Lung (tissue), 12 donors: ENCODE data around the gene SCN4A. TPM values are rescaled to one million over a fixed set of nuclear protein-coding genes. Genes with fewer than 3 reads are reported as not detected.
"Not testable (repeated sequence)": the region's sequence is repeated elsewhere in the genome, so short reads cannot be mapped to it uniquely, and the experiment has no call there.

Source experiments
- ATAC-seq: fragments of 200-7000 bp; cut with Tn5 transposase; one replicate; pipeline ENCODE4 v1.9.1; 2020; ENCODE audit warnings: moderate number of reproducible peaks; ENCODE audit not compliant: insufficient read depth, low FRiP score
- DNase-seq, 3 donors: peaks; one replicate each; pipeline ENCODE4 v3.0.0-alpha.2; 2013 to 2017
- H3K27ac ChIP-seq, 2 donors: one replicate each; pipeline ENCODE4 v1.5.1; 2013; ENCODE audit warnings: mild to moderate bottlenecking in 2 of 2, moderate library complexity in 2 of 2, control low read depth in 1 of 2, inconsistent platforms in 1 of 2, low read depth in 1 of 2, low read length in 1 of 2
- H3K27me3 ChIP-seq, 3 donors: one replicate each; pipeline ENCODE4 v1.5.1; 2013; ENCODE audit warnings: low read length in 2 of 3; ENCODE audit not compliant: control insufficient read depth in 3 of 3, insufficient read depth in 3 of 3
- H3K36me3 ChIP-seq, 4 donors: one replicate each; pipeline ENCODE4 v1.5.1; 2013; ENCODE audit warnings: low read length in 4 of 4, mild to moderate bottlenecking in 1 of 4, moderate library complexity in 1 of 4; ENCODE audit not compliant: control insufficient read depth in 4 of 4, insufficient read depth in 4 of 4
- H3K4me1 ChIP-seq, 5 donors: one replicate each; pipeline ENCODE4 v1.5.1; 2013; ENCODE audit warnings: low read length in 5 of 5, mild to moderate bottlenecking in 2 of 5, moderate library complexity in 1 of 5; ENCODE audit not compliant: control insufficient read depth in 5 of 5, insufficient read depth in 5 of 5
- H3K4me3 ChIP-seq: one replicate; pipeline ENCODE4 v1.5.1; 2013; ENCODE audit warnings: mild to moderate bottlenecking, control low read depth, moderate library complexity
- H3K9ac ChIP-seq, 2 donors: one replicate each; pipeline ENCODE4 v1.5.1; 2013; ENCODE audit warnings: low read length in 2 of 2, control low read depth in 1 of 2; ENCODE audit not compliant: insufficient read depth in 1 of 2
- H3K9me3 ChIP-seq, 4 donors: one replicate each; pipeline ENCODE4 v1.5.1; 2013; ENCODE audit warnings: low read length in 3 of 4, mild to moderate bottlenecking in 1 of 4, moderate library complexity in 1 of 4; ENCODE audit not compliant: control insufficient read depth in 4 of 4, insufficient read depth in 3 of 4
- CTCF ChIP-seq: IDR thresholded peaks from 2 replicates; pipeline ENCODE4 v1.5.1; 2012; ENCODE audit warnings: mild to moderate bottlenecking; ENCODE audit errors: control extremely low read depth, extremely low read depth
- WGBS, 2 donors: extraction: QIAGEN DNeasy Blood & Tissue Kit; methylation state at CpG; one replicate each; pipeline ENCODE4 v1.1.7; 2013; 5-methylcytosine and 5-hydroxymethylcytosine counted together
- polyA plus RNA-seq, 2 donors: library from polyadenylated mRNA; stranded (reverse); fragments of 200-250 nt; gene quantifications; one replicate each; pipeline ENCODE4 v1.2.1, GENCODE V29; 2013
- total RNA-seq, 2 donors: library from RNA; depleted of rRNA in 1 of 2; stranded (reverse); fragments of >200 nt in 1 of 2; gene quantifications; one replicate each; pipeline ENCODE4 v1.2.1, GENCODE V29; 2014 to 2021
- donor health status: control.
- donor health status: control.
- donor health status: Bipolar disorder and iron deficiency.
- donor health status: healthy.
- donor health status: DM: yes; HTN: yes; CAD: no.

Gene SCN4A
- total and polyA plus RNA-seq, 4 donors: 0.11 to 0.49 (median 0.22) TPM

- ATAC-seq (no peak), DNase-seq (no peak)
- Histone ChIP-seq H3K27me3 (no peaks in the 10 kb centered on the region), H3K36me3 (no peaks in the 10 kb centered on the region), H3K9ac (no peak overlapping the region), H3K4me3 (no peak overlapping the region), H3K9me3 (no peaks in the 10 kb centered on the region), H3K27ac (no peak overlapping the region), H3K4me1 (peaks cover 0 to 5% (median 0%) of the 10 kb centered on the region in 5 donors)
- no peak for TF ChIP-seq CTCF
- 93 to 96% methylated on average over 2 of the region's 2 CpGs for whole genome bisulfite sequencing, 2 donors
These were observed 46.6 kb downstream of the SCN4A start for GRCh38 chr17:63926164-63926563.

GRCh38 chr17:63925615-63926014, 47.1 kb downstream of the SCN4A start:
- no peak for TF ChIP-seq CTCF
- Histone ChIP-seq H3K27ac (no peak overlapping the region), H3K36me3 (no peaks in the 10 kb centered on the region), H3K27me3 (no peaks in the 10 kb centered on the region), H3K9me3 (no peaks in the 10 kb centered on the region), H3K4me3 (no peak overlapping the region), H3K9ac (no peak overlapping the region), H3K4me1 (no peaks in the 10 kb centered on the region)
- WGBS, 2 donors: 73 to 77% methylated on average over 5 of the region's 5 CpGs
- ATAC-seq: no peak
- no peak for DNase-seq

GRCh38 chr17:63922402-63922801, 50.3 kb downstream of the SCN4A start:
- not testable (repeated sequence) for H3K27ac ChIP-seq, ATAC-seq, DNase-seq, H3K9me3 ChIP-seq, H3K9ac ChIP-seq, H3K4me1 ChIP-seq, H3K27me3 ChIP-seq, H3K4me3 ChIP-seq, H3K36me3 ChIP-seq
- 61 to 66% methylated on average over 9 of the region's 9 CpGs for WGBS, 2 donors

GRCh38 chr17:63920779-63921178, 51.9 kb downstream of the SCN4A start:
- not testable (repeated sequence) for H3K4me3 ChIP-seq, DNase-seq, H3K36me3 ChIP-seq, H3K9ac ChIP-seq, H3K27ac ChIP-seq, H3K27me3 ChIP-seq, H3K9me3 ChIP-seq, H3K4me1 ChIP-seq, ATAC-seq
- 85 to 91% methylated on average over 5 of the region's 5 CpGs for WGBS, 2 donors

GRCh38 chr17:63920050-63920449, 52.7 kb downstream of the SCN4A start:
- H3K4me1 ChIP-seq, H3K9me3 ChIP-seq, H3K27ac ChIP-seq, H3K4me3 ChIP-seq, ATAC-seq, DNase-seq, H3K9ac ChIP-seq, H3K36me3 ChIP-seq, H3K27me3 ChIP-seq: not testable (repeated sequence)
- 85 to 91% methylated on average over 6 of the region's 6 CpGs for WGBS, 2 donors
